BLaER1 (cell line): ENCODE data around the gene MICB.

Source experiments
- H3K27ac ChIP-seq: shearing (Covaris generic); formaldehyde crosslinking; 2 replicates; pipeline ENCODE4 v1.8.1; 2022
- H3K27me3 ChIP-seq: shearing (Covaris generic); formaldehyde crosslinking; 2 replicates; pipeline ENCODE4 v1.8.1; 2022
- H3K36me3 ChIP-seq: shearing (Covaris generic); formaldehyde crosslinking; 2 replicates; pipeline ENCODE4 v1.8.1; 2022
- H3K4me1 ChIP-seq: shearing (Covaris generic); formaldehyde crosslinking; 2 replicates; pipeline ENCODE4 v1.8.1; 2022
- H3K4me2 ChIP-seq: shearing (Covaris generic); formaldehyde crosslinking; 2 replicates; pipeline ENCODE4 v1.8.1; 2022
- H3K4me3 ChIP-seq: shearing (Covaris generic); formaldehyde crosslinking; 2 replicates; pipeline ENCODE4 v1.8.1; 2022
- H3K9ac ChIP-seq: shearing (Covaris generic); formaldehyde crosslinking; 2 replicates; pipeline ENCODE4 v1.8.1; 2022
- H3K9me3 ChIP-seq: shearing (Covaris generic); formaldehyde crosslinking; 2 replicates; pipeline ENCODE4 v1.8.1; 2022
- H4K20me1 ChIP-seq: shearing (Covaris generic); formaldehyde crosslinking; 2 replicates; pipeline ENCODE4 v1.8.1; 2022
- Cebpa-rat ChIP-seq: shearing (Covaris generic); IDR thresholded peaks from 2 replicates; pipeline ENCODE4 v1.8.1; 2022

MICB gene

DNA sequence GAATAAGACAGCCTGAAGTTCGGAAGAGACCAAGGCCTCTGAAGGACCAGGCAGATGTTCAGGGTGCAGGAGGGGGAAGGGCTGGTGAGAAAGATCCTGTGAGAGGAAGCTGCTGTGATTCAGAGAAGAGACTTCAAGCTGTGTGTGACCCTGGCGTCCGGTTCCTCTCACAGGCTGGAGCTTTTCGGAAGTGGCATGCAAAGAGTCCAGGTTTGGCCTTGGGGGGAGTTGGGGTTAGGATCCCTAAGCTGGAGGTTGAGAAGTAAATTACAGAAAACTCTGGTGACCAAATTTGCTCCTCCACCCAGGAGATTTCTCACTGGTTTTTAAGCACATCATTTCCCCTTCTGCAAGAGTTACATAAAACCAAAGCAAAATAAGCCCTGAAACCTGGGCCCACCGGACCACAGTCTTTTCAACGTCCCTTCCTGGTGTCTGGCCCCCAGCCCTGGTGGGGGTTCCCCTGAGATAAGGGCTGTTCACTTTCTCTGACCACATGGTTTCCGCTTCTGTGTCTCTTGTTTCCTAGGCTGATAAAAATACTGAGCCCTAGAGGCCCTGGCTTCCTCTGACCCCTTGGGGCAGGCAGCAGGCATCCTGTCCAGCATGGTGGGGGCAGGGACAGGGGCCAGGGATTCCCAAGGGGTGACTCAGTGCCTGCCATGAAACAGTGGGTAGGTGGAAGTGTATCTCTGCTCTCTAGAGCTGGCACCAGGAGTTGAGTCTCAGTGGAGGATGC lies 62.2 kb downstream of the MICB start:
- Histone ChIP-seq H3K4me2 (peak overlapping the region; percentile 98), H3K4me3 (peak overlapping the region; percentile 61), H4K20me1 (no peaks in the 10 kb centered on the region), H3K9me3 (no peaks in the 10 kb centered on the region), H3K27ac (peak overlapping the region; percentile 96), H3K4me1 (peaks cover 100% of the 10 kb centered on the region), H3K9ac (peak overlapping the region; percentile 80), H3K27me3 (no peaks in the 10 kb centered on the region), H3K36me3 (no peaks in the 10 kb centered on the region)
- no peak for TF ChIP-seq Cebpa-rat

DNA sequence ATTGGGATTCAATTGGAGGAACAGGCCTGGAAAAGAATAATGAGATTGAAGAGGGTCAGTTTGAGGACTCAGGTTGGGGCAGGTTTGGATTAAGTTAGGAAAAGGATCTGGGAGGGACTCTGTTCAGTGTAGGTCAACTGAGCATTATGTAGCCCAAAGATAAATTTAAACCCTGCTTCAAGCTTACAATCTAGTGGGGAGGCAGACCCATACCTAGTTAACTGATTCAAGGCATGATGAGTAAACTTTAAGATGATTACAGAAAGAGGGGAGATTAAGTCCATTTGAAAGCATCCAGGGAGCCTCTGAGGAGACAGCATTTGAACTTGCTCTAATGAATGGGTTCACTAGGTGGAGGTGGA lies 62.7 kb downstream of the MICB start:
- Histone ChIP-seq H3K4me1 (peaks cover 100% of the 10 kb centered on the region), H3K36me3 (no peaks in the 10 kb centered on the region), H3K4me2 (peak overlapping the region; percentile 98), H3K27me3 (no peaks in the 10 kb centered on the region), H3K9me3 (no peaks in the 10 kb centered on the region), H4K20me1 (no peaks in the 10 kb centered on the region), H3K9ac (peak overlapping the region; percentile 80), H3K4me3 (peak overlapping the region; percentile 61), H3K27ac (peak overlapping the region; percentile 96)
- no peak for TF ChIP-seq Cebpa-rat
